Progenitor cell of endocrine pancreas (in vitro differentiated cells): ENCODE measurements around the gene DYNC1H1. TPM values are rescaled to one million over a fixed set of nuclear protein-coding genes. Genes with fewer than 3 reads are reported as not detected.
A peak's percentile ranks its signal among the peaks of the same experiment; 100 is the strongest.

ENCODE experiments used
- DNase-seq: peaks from one replicate; pipeline ENCODE4 v3.0.0; 2021; ENCODE audit warnings: low spot score; ENCODE audit not compliant: unreplicated experiment
- H3K27ac Mint-ChIP-seq: 2 replicates; pipeline ENCODE4 v1.8.0; 2021; ENCODE audit warnings: mild to moderate bottlenecking, moderate library complexity, mixed read lengths
- H3K27me3 Mint-ChIP-seq: 2 replicates; pipeline ENCODE4 v1.8.0; 2021; ENCODE audit warnings: mixed read lengths
- H3K36me3 Mint-ChIP-seq: 2 replicates; pipeline ENCODE4 v1.8.0; 2022; ENCODE audit warnings: mixed read lengths; ENCODE audit not compliant: insufficient read depth
- H3K4me1 Mint-ChIP-seq: 2 replicates; pipeline ENCODE4 v1.8.0; 2021; ENCODE audit warnings: low read depth, mixed read lengths
- H3K4me3 Mint-ChIP-seq: 2 replicates; pipeline ENCODE4 v1.8.0; 2021; ENCODE audit warnings: low read depth, mild to moderate bottlenecking, moderate library complexity, mixed read lengths
- H3K9me3 Mint-ChIP-seq: 2 replicates; pipeline ENCODE4 v1.8.0; 2021; ENCODE audit warnings: low read depth, mixed read lengths
- total RNA-seq: library from RNA; stranded (reverse); gene quantifications from 2 replicates; pipeline ENCODE4 v1.2.1, GENCODE V29; 2021
- TF ChIP-seq, protein P1 (sequence below): fragments of 200-600 bp; sonication (generic); IDR thresholded peaks from one replicate; pipeline ENCODE4 v1.5.0; 2021; ENCODE audit warnings: antibody characterized with exemption, mild to moderate bottlenecking; ENCODE audit not compliant: unreplicated experiment

The DYNC1H1 gene
- total RNA-seq, 1 donor from 2014 or later: 501 TPM

DNA sequence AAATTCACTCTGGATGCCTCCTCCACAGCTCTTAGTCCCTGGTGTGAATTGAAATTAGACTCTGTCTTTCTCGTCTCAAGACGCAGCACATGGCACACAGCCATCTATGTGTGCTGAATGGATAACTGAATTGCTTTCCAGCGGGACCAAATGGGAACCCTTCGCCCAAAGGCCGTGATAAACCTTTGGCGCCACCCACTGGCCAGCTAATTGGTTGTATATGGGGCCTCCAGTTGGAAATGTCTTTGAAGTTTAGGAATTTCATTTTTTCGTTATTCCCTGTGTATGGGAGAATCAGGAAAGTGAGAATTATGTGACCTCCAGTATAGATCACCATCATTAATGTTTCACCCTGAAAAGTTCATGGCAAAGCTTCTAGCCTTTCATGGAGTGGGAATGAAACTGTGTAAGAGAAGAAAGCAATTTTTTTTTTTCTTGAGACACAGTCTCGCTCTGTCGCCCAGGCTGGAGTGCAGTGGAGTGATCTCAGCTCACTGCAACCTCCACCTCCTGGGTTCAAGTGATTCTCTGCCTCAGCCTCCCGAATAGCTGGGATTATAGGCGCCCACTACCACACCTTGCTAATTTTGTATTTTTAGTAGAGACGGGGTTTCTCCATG is 132.3 kb downstream of the DYNC1H1 start:
- no peaks in the 10 kb centered on the region for H3K9me3 Mint-ChIP-seq
- peak; percentile 60 for DNase-seq
- TF ChIP-seq, protein P1, sequence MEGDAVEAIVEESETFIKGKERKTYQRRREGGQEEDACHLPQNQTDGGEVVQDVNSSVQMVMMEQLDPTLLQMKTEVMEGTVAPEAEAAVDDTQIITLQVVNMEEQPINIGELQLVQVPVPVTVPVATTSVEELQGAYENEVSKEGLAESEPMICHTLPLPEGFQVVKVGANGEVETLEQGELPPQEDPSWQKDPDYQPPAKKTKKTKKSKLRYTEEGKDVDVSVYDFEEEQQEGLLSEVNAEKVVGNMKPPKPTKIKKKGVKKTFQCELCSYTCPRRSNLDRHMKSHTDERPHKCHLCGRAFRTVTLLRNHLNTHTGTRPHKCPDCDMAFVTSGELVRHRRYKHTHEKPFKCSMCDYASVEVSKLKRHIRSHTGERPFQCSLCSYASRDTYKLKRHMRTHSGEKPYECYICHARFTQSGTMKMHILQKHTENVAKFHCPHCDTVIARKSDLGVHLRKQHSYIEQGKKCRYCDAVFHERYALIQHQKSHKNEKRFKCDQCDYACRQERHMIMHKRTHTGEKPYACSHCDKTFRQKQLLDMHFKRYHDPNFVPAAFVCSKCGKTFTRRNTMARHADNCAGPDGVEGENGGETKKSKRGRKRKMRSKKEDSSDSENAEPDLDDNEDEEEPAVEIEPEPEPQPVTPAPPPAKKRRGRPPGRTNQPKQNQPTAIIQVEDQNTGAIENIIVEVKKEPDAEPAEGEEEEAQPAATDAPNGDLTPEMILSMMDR: peak; percentile 81

DNA sequence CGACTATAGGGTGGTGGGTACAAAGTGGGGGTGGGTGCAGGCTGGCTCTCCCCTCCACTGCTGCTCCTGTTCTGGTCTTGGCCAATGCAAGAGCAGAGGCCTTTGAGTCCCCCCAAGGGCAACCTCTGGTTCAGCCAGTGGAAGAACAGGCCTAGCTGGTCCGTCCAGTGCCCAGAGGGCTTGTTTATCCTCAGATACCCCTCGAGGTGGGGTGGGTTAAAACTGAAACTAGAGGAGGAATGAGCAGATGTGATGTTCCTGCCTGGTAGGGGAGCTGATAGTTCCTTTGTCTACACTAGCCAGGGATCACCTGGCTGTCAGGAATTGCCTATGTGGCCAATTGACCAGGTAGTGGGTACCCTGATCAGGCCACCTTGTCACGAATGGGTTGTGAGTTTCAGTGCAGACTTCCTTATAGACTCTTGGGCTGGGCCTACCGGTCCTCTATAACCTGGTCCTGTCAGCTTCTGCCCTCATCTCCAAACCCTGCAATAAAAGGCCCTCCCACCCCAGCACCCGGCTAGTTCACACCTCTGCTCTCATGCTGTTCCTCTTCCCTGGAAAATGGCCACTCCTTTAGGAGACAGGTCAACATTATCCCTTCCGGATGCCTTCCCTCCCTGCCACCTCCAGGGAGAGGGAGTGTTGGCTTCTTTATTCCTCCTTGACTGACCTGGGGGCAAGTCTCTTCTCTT is 133.2 kb downstream of the DYNC1H1 start:
- no peak overlapping the region for H3K4me3 Mint-ChIP-seq
- peak overlapping the region; percentile 84 for H3K27ac Mint-ChIP-seq
- DNase-seq: no peak
- H3K4me1 Mint-ChIP-seq: peaks cover 18% of the 10 kb centered on the region
- H3K27me3 Mint-ChIP-seq: no peaks in the 10 kb centered on the region
- TF ChIP-seq, protein P1: no peak
- H3K36me3 Mint-ChIP-seq: no peaks in the 10 kb centered on the region
- H3K9me3 Mint-ChIP-seq: no peaks in the 10 kb centered on the region

More for the DNA sequence above, 132.3 kb downstream of the DYNC1H1 start:
- Mint-ChIP-seq H3K4me1 (peaks cover 18% of the 10 kb centered on the region), H3K27me3 (no peaks in the 10 kb centered on the region), H3K36me3 (no peaks in the 10 kb centered on the region), H3K4me3 (no peak overlapping the region), H3K27ac (peak overlapping the region; percentile 29)

DNA sequence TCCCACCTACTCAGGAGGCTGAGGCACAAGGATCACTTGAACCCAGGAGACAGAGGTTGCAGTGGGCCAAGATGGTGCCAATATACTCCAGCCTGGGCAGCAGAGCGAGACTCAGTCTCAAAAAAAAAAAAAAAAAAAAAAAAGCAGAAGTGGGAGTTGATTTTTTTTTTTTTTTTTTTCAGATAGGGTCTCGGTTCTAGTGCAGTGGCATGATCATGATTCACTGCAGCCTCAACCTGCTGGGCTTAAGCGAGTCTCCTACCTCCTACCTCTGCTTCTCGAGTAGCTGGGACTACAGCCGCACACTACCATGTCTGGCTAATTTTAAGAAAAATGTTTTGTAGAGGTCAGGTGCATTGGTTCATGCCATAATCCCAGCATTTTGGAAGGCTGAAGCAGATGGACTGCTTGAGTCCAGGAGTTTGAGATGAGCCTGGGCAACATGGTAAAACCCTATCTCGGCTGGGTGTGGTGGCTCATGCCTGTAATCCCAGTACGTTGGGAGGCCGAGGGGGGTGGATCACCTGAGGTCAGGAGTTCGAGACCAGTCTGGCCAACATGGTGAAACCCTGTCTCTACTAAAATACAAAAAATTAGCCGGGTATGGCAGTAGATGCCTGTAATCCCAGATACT is 138.8 kb downstream of the DYNC1H1 start:
- TF ChIP-seq, protein P1: no peak
- H3K27ac Mint-ChIP-seq: no peak overlapping the region
- no peaks in the 10 kb centered on the region for H3K4me1 Mint-ChIP-seq
- no peaks in the 10 kb centered on the region for H3K27me3 Mint-ChIP-seq
- no peaks in the 10 kb centered on the region for H3K36me3 Mint-ChIP-seq
- no peak for DNase-seq
- no peaks in the 10 kb centered on the region for H3K9me3 Mint-ChIP-seq
- no peak overlapping the region for H3K4me3 Mint-ChIP-seq

DNA sequence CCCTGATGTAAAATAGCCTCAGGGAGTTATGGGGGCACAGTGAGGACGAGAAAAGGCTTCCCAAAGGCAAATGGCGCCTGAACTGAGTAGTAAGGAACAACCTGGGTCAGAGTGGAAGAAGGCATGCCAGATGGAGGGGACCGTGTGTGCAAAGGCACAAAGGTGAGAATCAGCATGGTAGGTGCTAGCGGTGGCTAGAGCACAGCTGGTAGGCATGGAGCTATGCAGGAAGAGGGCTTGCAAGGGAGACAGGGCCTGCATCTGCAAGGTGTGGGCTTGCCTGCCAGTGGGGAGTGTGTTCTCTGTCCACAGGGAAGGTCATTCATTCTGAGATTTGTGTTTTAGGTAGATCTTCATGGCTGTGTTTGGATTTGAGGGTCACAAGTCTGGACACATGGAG is 141.0 kb downstream of the DYNC1H1 start:
- Mint-ChIP-seq H3K4me3 (no peak overlapping the region), H3K27ac (no peak overlapping the region), H3K4me1 (no peaks in the 10 kb centered on the region), H3K9me3 (peaks cover 8% of the 10 kb centered on the region), H3K36me3 (peaks cover 5% of the 10 kb centered on the region), H3K27me3 (no peaks in the 10 kb centered on the region)
- TF ChIP-seq, protein P1: no peak
- DNase-seq: no peak

Other genes starting within 250 kb of the DYNC1H1 start
- 106 and 120 TPM in 2 replicates for gene PPP2R5C, start 202.9 kb upstream of the DYNC1H1 start, total RNA-seq
- 796 and 811 TPM in 2 replicates for gene HSP90AA1, start 122.5 kb downstream of the DYNC1H1 start, total RNA-seq
- gene WDR20, start 175.3 kb downstream of the DYNC1H1 start, total RNA-seq: 34.6 and 34.9 TPM in 2 replicates